ENCODE measurements around the gene ALOX5.

Gene ALOX5

GRCh38 chr10:45444022-45444421 lies 70.0 kb downstream of the ALOX5 start:
- no peak for DNase-seq

GRCh38 chr10:45444976-45445898 lies 71.2 kb downstream of the ALOX5 start:
- no peak for DNase-seq

- no peak for DNase-seq
Observed at GRCh38 chr10:45446858-45447257, 72.8 kb downstream of the ALOX5 start.

GRCh38 chr10:45447416-45447815 lies 73.4 kb downstream of the ALOX5 start:
- no peak for DNase-seq

GRCh38 chr10:45450866-45451265 lies 76.8 kb downstream of the ALOX5 start:
- DNase-seq, result no peak

- no peak for DNase-seq
Observed at GRCh38 chr10:45451407-45451806, 77.4 kb downstream of the ALOX5 start.

GRCh38 chr10:45452268-45452667 lies 78.3 kb downstream of the ALOX5 start:
- DNase-seq, result no peak

- DNase-seq, result no peak
Observed at GRCh38 chr10:45452743-45453452, 78.9 kb downstream of the ALOX5 start.

- DNase-seq, result no peak
Observed at GRCh38 chr10:45453639-45454255, 79.7 kb downstream of the ALOX5 start.

GRCh38 chr10:45454262-45454661 lies 80.2 kb downstream of the ALOX5 start:
- no peak for DNase-seq

GRCh38 chr10:45454859-45455258 lies 80.8 kb downstream of the ALOX5 start:
- DNase-seq, result no peak

GRCh38 chr10:45456233-45456632 lies 82.2 kb downstream of the ALOX5 start:
- DNase-seq, result no peak

GRCh38 chr10:45456822-45457221 lies 82.8 kb downstream of the ALOX5 start:
- DNase-seq, result no peak

- DNase-seq, result no peak
Observed at GRCh38 chr10:45457487-45457886, 83.5 kb downstream of the ALOX5 start.

- no peak for DNase-seq
Observed at GRCh38 chr10:45460235-45460878, 86.3 kb downstream of the ALOX5 start.

GRCh38 chr10:45461034-45461433 lies 87.0 kb downstream of the ALOX5 start:
- no peak for DNase-seq

GRCh38 chr10:45463244-45464116 lies 89.5 kb downstream of the ALOX5 start:
- no peak for DNase-seq

- DNase-seq, result peak; percentile 71
Observed at GRCh38 chr10:45464958-45465567, 91.0 kb downstream of the ALOX5 start.

- no peak for DNase-seq
Observed at GRCh38 chr10:45466784-45467183, 92.8 kb downstream of the ALOX5 start.

- DNase-seq, result no peak
Observed at GRCh38 chr10:45468079-45468478, 94.1 kb downstream of the ALOX5 start.
